ENCODE measurements around the gene LANCL2.

The LANCL2 gene

DNA sequence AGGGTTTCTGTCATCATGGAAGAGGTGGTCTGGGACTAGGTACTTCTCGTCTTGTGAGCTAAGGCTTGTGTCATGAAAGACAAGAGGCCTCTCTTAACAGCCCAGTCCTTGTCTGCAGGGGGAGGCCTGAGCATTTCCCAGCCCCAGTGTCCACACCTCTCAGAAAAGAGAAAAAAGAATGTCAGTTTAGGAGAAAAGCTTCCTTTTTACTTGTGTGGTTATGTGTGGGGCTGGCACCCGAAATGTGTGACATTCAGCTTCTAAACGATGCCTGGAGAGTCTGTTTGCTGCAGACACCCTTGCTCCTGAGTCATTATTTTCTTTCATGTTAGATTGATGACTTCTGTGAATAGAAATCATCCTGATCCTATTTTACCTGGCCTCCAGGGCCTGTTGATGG lies 67.4 kb downstream of the LANCL2 start:
- DNase-seq (ENCODE audit: low spot score) = no peak
- TF ChIP-seq, protein P1, sequence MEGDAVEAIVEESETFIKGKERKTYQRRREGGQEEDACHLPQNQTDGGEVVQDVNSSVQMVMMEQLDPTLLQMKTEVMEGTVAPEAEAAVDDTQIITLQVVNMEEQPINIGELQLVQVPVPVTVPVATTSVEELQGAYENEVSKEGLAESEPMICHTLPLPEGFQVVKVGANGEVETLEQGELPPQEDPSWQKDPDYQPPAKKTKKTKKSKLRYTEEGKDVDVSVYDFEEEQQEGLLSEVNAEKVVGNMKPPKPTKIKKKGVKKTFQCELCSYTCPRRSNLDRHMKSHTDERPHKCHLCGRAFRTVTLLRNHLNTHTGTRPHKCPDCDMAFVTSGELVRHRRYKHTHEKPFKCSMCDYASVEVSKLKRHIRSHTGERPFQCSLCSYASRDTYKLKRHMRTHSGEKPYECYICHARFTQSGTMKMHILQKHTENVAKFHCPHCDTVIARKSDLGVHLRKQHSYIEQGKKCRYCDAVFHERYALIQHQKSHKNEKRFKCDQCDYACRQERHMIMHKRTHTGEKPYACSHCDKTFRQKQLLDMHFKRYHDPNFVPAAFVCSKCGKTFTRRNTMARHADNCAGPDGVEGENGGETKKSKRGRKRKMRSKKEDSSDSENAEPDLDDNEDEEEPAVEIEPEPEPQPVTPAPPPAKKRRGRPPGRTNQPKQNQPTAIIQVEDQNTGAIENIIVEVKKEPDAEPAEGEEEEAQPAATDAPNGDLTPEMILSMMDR (IDR thresholded peaks at IDR 0.05) = no peak
- Histone ChIP-seq H3K4me3 (no peak overlapping the region), H3K27ac (no peak overlapping the region)

DNA sequence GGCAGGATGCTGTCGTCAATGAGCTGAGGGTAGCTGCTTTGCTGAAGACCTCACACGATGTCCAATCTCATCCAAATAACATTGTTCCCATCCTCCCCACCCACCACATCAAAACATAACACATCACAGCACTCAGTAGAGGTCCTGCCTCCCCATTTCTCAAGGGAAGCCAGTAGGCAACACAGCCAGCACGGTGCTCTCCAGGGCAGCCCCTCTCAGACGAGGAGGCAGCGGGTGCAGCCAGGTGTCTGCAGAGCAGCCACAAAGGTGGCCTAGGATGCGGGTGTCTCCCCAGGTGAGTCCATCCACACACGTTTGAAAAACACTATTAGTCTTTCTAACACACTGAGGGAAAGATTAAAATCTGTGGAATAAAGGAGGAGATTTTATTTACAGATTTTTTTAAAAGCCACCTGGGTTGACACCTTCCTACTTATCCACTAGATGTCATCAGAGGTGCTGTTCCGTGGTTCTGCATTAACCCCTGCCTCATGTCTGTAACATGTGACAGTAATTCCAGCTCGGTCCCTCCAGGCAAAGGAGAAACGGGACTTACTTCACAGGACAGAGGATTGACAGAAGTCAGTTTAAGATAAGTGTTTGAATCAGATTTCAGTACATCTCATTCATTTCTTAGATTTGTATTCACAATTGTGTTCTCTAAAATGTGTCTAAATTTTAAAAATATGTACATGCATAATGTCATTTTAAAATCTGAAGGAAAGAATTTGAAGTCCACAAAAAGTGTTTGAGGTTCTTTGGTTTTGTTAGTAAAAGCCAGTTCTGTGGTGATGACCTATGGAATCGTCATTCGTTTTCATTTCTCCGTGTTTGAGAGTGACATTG lies 68.0 kb downstream of the LANCL2 start:
- H3K27ac ChIP-seq = no peak overlapping the region
- no peak for DNase-seq (ENCODE audit: low spot score)
- TF ChIP-seq, protein P1 (IDR thresholded peaks at IDR 0.05) = no peak
- no peak overlapping the region for H3K4me3 ChIP-seq

DNA sequence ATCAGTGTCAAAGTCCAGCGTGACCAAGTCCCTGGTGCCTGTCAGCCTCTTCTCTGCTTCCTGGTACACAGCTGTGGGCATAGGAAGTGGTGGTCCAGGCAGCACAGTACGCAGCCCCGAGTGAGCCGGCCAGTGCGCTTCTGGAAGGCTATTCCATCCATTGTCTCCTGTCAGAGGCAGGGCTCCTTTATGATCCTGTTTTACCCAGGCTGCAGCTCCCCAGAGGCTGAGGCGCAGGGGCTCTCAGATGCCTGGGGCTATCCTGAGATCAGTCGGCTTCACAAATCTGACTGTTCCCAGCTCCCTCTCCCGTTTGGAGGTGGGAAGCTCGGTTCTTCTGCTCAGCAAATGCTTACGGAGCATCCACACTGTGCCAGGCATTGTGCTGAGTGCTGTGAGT lies 70.3 kb downstream of the LANCL2 start:
- TF ChIP-seq, protein P1 (IDR thresholded peaks at IDR 0.05) = no peak
- no peak overlapping the region for H3K27ac ChIP-seq
- H3K4me3 ChIP-seq = no peak overlapping the region
- no peak for DNase-seq (ENCODE audit: low spot score)

DNA sequence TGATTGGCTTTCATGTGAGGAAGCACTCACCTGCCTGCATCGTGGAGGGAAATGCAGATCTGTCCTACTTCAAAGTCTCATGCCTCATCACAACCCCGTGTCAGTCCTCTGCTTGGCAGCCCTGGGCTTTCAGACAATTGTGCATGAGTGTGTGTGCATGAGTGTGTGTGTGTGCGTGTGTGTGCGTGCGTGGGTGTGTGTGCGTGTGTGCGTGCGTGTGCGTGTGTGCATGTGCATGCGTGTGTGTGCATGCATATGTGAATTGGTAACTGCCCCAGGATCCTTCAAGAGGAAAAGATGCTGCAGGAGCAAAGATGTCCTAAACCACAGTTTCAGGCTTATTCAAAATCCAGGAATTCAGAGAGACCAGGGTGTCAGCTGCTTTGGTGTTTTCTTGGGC lies 71.3 kb downstream of the LANCL2 start:
- TF ChIP-seq, protein P1 (IDR thresholded peaks at IDR 0.05) = no peak
- DNase-seq (ENCODE audit: low spot score) = no peak
- Histone ChIP-seq H3K4me3 (no peak overlapping the region), H3K27ac (no peak overlapping the region)

DNA sequence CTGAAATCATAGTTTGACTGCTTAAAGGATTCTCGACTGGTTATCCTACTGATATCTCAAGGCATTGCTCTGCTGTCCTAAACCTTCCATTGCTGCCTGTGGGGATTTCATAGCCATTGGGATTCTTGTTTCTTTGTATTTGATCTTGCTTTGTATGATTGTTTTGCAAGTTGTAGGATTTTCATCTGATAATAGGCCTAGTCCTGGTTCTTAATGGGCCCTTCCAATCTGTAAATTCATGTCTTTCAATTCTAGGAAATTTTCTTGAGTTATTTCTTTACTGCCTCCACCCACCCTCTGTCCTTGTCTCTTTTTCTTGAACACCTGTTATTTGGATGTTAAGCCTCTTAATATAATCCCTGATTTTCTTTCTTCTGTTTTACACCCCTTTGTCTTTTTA lies 72.2 kb downstream of the LANCL2 start:
- no peak overlapping the region for H3K27ac ChIP-seq
- TF ChIP-seq, protein P1 (IDR thresholded peaks at IDR 0.05) = no peak
- no peak for DNase-seq (ENCODE audit: low spot score)
- no peak overlapping the region for H3K4me3 ChIP-seq

DNA sequence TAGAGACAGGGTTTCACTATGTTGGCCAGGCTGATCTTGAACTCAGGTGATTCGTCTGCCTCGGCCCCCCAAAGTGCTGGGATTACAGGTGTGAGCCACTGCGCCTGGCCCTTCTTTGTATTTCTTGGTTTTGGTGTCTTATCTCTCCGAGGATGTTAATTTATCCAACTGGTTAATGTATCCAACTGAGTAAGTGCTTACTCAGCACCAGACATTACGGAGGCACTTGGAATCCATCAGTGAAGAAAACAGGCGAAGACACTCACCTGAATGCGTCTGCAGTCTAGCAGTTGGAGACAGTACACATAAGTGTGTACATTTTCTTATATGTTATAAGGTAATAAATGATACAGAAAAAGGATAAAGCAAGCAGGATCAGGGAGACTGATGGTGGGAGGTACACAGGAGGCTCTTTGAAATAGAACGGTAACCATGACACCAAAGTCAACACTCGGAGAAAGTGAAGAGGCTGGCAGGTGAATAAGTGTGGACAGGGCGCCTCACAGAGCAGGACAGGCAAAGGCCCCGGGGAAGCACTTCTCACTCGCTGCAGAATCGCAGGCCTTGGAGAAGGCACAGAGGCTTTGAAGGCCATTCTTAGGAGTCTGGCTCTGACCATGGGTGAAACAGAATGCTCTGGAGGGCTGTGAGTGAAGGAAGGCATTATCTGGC lies 73.1 kb downstream of the LANCL2 start:
- TF ChIP-seq, protein P1 (IDR thresholded peaks at IDR 0.05) = no peak
- Histone ChIP-seq H3K27ac (no peak overlapping the region), H3K4me3 (no peak overlapping the region)
- DNase-seq (ENCODE audit: low spot score) = no peak

Data from coronary artery (tissue), 2 donors.